Femur (tissue), 1 donor: Measurements from ENCODE around the gene TMEM201.
A peak's percentile ranks its signal among the peaks of the same experiment; 100 is the strongest.

Experiments used
- DNase-seq: peaks from one replicate; pipeline ENCODE4 v3.0.0-alpha.2; 2017

TMEM201 gene

DNA sequence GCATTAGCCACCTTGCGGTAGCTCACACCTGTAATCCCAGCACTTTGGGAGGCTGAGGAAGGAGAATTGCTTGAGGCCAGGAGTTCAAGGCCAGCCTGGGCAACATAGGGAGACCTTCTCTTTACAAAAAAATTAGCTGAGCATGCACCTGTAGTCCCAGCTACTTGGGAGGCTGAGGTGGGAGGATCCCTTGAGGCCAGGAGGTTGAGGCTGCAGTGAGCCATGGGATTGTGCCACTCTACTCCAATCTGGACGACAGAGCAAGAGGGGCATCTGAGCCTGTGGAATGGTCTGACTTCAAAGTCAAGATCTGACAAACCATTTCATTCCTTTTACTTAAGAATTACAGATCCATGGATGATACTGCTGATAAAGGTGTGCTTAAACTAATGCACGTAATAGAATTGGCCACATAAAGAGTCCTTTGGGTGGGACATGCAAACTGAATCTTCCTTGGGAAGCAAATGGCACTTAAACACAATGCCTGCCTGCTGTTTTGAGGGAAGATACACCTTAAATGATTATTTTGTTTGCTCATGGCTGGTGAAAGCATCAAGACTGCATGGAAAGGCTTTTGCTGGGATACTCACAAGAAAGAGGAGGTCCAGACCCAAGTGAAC lies 2.5 kb upstream of the TMEM201 start:
- no peak for DNase-seq

GRCh38 chr1:9589144-9589718 lies 520 bp downstream of the TMEM201 start:
- no peak for DNase-seq

DNA sequence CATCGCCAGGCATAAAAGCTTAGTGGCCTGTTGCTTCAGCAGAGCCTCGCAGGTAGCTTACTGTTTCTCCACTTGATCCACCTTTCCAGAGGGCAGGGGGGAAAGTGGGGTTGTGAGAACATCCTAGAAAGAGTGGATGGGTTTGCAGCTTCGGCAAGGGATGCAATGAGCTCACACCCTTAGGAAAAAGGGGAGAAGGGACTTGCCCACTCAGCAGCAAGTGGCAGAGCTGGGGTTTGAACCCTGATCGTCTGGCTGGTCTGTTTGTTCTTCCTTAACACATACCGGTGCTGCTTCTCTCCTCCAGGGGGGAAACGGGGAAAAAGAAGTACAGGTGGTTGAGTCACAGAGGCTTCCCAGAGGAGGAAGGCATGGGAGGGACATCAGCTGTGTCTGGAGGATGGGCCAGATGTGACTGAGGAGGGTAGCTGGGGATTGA lies 1.0 kb downstream of the TMEM201 start:
- no peak for DNase-seq

GRCh38 chr1:9590201-9590600 lies 1.5 kb downstream of the TMEM201 start:
- DNase-seq: no peak

DNA sequence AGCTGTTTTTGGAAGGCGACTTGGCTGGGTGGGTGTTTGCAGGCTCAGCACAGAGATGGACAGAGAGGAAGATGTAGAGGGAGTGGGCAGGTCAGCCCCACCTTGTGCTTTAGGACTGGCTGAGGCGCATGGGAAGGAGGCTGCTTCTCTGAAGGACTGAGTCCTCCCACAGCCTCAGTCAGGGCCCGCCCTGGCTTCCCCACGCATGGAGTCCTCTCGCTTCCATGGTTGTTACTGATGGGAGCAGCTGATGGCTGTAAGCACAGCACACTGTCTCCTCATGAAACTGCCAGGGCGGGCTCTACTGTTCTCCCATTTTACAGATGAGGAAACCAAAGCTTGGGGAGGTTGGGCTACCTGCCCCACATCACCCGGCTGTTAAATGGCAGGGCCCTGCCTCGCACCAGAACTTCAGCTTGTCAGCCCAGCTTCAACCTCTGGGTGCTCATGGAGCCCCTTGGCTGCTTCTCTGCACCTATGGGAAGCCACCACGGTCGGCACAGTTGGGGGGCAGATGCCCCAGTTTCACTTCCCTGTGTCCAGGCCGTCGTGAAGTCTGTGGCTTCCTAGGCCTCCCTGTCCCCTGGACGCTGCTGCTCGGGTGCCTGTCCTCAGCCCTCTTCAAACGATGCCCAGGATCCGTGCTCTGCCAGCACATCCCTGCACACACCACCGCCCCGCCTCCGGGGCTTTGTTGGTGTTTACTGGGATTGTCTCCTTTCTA lies 2.4 kb downstream of the TMEM201 start:
- DNase-seq: no peak

DNA sequence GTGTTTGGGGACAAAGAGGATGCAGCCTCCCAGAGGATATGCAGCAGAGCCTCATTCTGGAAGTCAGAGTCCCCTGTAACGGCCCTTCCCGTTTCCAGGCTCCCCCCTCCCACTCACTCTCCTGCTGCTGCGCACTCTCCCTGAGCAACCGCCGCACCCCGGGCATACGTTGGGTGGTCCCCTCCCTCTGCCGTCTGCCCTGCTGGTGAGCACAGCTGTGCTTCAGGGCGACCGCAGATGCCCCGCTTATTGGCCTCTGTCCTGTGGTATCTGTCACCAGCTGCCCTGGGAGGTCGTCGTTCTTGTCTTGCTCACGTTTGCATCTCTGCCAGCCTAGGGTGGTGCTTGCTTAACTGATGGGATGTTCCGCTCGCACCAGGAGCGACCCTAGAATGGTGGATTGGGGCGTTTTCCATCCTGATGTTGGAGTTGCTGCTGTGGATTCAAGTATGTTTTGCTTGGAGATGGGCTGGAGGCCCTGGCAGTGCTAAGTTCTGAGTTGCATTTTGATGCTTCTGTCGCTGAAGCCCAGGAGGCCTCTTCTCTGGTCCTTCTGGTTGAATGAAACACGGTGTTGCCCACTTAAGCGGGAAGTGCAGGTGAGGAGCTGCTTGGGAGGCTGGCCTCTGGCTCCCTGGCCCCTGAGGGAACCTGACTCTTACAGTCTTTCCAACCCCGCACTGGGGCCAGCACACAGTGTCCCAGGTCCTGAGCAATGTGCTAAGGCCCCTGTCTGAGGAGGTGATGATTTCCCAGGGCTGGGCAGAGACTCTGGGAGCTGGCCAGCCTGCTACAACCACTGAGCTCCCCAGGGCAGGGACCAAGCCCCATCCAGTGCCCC lies 3.2 kb downstream of the TMEM201 start:
- peak; percentile 61 for DNase-seq

DNA sequence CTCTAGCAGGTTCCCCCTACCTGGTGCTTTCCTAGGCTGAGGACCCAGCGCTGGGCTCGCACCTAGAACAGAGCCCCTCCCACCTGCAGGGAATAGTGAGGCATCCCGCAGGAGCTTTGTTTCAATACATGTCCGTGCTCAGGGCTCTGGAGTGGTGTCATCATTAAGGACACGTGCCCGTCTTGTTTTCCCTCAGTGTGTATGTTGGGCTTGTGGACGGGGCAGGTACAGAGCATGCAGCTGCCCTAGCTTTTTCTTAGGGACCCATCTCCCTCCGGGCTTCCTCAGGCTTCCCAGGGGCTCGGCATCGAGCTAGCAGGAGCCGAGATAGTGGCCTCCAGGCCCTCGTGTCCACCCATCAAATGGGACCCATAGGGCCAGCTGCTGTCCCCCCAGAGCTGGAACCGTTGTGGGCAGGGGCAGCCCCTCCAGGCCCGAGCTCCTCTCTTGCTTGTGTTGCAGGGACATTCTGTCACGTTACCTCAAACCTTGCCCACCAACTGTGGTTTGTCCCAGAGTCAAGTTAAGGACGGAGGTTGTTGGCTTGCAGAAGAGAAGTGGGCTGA lies 3.9 kb downstream of the TMEM201 start:
- DNase-seq: no peak

DNA sequence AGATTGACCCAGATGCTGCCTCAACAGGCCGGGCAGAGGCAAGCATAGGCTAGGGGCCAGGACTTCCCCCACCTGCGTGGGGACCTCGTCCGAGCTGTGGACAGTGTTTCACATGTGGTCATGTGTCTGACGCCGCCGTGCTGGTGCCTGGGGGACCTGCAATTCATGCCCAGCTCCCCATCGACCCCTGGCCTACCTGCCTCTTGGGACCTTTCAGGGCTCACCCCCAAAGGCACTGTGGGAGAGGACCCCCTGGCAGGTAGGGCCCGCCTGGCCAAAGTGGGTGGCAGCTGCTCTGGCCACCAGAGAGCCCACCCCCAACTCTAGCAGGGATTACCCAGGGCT lies 4.4 kb downstream of the TMEM201 start:
- no peak for DNase-seq

- DNase-seq: peak; percentile 84
These were observed 5.1 kb downstream of the TMEM201 start for GRCh38 chr1:9593492-9594465.

GRCh38 chr1:9594471-9595155 lies 5.9 kb downstream of the TMEM201 start:
- DNase-seq: no peak

DNA sequence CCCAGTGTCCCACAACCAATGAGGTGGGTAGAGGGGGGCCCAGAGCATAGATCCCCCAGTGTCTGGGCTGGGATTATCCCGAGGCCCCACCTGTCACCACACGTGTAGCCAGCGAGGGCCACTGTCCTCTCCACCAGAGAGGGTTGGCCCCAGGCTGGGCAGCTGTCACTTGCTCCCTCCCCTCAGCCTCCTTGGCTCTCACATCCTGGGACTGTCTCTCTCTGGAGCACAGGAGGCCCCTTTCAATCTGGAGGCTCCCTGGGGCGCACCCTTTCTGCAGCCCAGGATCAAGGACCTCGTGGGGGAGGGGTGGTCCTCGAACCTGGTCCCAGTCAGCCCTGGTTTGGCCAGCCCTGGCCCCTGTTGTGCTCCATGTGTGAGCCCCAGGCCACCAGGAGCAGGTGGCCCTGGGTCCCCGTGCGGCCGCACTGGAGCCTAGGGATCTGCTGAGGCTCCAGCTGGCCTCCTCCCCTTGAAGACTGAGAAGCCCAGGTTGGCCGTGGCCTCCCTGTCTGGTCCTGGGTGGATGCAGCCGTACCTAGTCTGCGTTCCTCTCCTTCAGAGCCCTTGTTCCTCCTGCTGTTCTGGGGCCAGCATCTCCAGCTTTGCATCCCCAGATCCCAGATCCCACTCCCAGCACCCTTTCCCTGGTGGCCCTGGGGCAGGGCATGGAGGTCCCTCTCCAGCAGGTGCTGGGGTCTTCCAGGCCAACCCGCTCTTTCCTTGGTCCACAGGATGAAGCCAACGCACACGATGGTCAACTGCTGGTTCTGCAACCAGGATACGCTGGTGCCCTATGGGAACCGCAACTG lies 6.7 kb downstream of the TMEM201 start:
- no peak for DNase-seq

DNA sequence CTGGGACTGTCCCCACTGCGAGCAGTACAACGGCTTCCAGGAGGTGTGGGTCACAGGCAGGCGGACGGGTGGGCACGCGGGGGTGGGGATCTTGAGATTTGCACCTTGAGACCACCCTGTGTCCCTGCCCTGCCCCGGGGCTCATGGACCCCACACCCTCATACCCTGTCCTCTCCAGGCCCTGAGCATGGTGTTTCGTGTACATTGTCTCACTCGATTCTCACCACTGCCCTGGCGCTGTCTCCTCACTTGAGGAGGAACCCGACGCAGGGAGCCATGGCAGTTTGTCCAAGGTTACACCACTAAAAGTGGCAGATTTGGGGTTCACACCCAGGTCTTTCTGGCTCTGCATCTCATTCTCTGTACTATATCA lies 7.2 kb downstream of the TMEM201 start:
- DNase-seq: no peak

DNA sequence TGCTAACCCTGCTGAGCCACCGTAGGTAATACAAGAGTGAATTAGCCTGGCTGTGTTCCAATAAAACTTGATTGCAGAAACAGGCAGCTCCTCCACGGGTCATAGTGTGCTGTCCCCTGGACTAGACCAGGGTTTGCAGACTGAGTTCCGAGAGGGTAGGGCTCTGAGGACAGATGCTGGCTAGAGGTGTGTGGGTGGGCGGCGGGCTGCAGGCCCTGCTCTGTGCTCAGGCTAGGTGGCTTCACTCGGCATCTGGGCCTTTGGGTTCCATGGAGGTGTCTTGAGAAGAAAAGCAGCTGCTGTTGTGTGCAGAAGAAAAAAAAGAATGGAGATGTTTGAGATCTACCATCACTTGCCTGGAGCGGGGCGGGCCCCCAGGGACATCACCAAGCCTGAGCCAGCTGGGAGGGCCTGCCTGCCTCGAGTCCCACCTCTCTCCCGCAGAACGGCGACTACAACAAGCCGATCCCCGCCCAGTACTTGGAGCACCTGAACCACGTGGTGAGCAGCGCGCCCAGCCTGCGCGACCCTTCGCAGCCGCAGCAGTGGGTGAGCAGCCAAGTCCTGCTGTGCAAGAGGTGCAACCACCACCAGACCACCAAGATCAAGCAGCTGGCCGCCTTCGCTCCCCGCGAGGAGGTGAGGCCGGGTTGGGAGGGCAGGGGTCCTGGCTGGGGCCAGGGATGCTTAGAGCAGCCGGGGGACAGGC lies 7.9 kb downstream of the TMEM201 start:
- no peak for DNase-seq

- DNase-seq: no peak
These were observed 8.9 kb downstream of the TMEM201 start for GRCh38 chr1:9597361-9598315.

DNA sequence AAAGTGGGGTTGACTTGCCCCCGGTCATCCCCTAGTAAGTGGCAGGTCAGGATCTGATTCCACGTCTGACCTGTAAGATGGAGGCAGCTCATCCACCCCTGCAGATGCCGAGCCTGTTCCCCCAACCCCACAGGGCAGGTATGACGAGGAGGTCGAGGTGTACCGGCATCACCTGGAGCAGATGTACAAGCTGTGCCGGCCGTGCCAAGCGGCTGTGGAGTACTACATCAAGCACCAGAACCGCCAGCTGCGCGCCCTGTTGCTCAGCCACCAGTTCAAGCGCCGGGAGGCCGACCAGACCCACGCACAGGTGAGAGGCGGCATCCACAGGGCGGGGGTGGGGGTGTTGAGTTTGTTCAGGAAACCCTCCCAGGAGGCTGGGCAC lies 9.6 kb downstream of the TMEM201 start:
- no peak for DNase-seq

DNA sequence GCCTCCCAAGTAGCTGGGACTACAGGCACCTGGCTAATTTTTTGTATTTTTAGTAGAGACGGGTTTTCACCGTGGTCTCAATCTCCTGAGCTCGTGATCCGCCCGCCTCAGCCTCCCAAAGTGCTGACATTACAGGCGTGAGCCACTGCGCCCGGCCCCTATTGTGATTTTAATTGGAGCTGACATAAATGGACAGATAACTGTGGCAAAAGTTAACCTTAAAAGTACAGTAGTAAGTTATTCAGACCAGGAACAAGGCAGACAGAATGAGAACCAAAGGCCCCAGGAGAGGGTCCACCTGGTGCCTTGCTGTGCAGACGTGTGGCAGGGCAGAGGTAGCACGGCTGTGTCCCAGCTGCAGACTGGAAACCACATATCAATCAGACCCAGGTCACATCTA lies 11.0 kb downstream of the TMEM201 start:
- no peak for DNase-seq

- no peak for DNase-seq
These were observed 12.4 kb downstream of the TMEM201 start for GRCh38 chr1:9600861-9601834.
